Tongue (tissue), 2 donors: ENCODE measurements around the gene MAML2. TPM values are rescaled to one million over a fixed set of nuclear protein-coding genes. Genes with fewer than 3 reads are reported as not detected.
A peak's percentile ranks its signal among the peaks of the same experiment; 100 is the strongest.
"Not testable (repeated sequence)": the region's sequence is repeated elsewhere in the genome, so short reads cannot be mapped to it uniquely, and the experiment has no call there.

Experiments used
- DNase-seq: peaks from one replicate; pipeline ENCODE4 v3.0.0-alpha.2; 2015
- total RNA-seq: library from RNA; depleted of rRNA; stranded (reverse); fragments of >200 nt; gene quantifications from one replicate; pipeline ENCODE4 v1.2.3, GENCODE V29; 2014

Gene MAML2
- total RNA-seq, 1 donor from 2014 or later, result 10.9 TPM

- no peak for DNase-seq
These were observed 157.7 kb downstream of the MAML2 start for GRCh38 chr11:96185220-96185768.

GRCh38 chr11:96180937-96181336 is 162.1 kb downstream of the MAML2 start:
- not testable (repeated sequence) for DNase-seq

GRCh38 chr11:96180341-96180740 is 162.7 kb downstream of the MAML2 start:
- no peak for DNase-seq

- no peak for DNase-seq
These were observed 163.1 kb downstream of the MAML2 start for GRCh38 chr11:96179905-96180304.

- DNase-seq, result no peak
These were observed 164.1 kb downstream of the MAML2 start for GRCh38 chr11:96178887-96179279.

GRCh38 chr11:96178049-96178886 is 164.7 kb downstream of the MAML2 start:
- no peak for DNase-seq

GRCh38 chr11:96177146-96177545 is 165.8 kb downstream of the MAML2 start:
- no peak for DNase-seq

GRCh38 chr11:96173906-96174305 is 169.1 kb downstream of the MAML2 start:
- no peak for DNase-seq

- no peak for DNase-seq
These were observed 169.6 kb downstream of the MAML2 start for GRCh38 chr11:96173422-96173821.

GRCh38 chr11:96172604-96173003 is 170.4 kb downstream of the MAML2 start:
- DNase-seq, result no peak

GRCh38 chr11:96169250-96169649 is 173.7 kb downstream of the MAML2 start:
- no peak for DNase-seq

GRCh38 chr11:96168623-96169022 is 174.4 kb downstream of the MAML2 start:
- DNase-seq, result no peak

GRCh38 chr11:96167787-96168186 is 175.2 kb downstream of the MAML2 start:
- DNase-seq, result no peak

- DNase-seq, result no peak
These were observed 175.7 kb downstream of the MAML2 start for GRCh38 chr11:96167203-96167758.

GRCh38 chr11:96162816-96163499 is 180.0 kb downstream of the MAML2 start:
- DNase-seq, result peak; percentile 88

GRCh38 chr11:96161307-96162089 is 181.5 kb downstream of the MAML2 start:
- DNase-seq, result no peak

GRCh38 chr11:96160732-96161306 is 182.2 kb downstream of the MAML2 start:
- no peak for DNase-seq

GRCh38 chr11:96159968-96160367 is 183.0 kb downstream of the MAML2 start:
- no peak for DNase-seq

GRCh38 chr11:96158126-96158525 is 184.9 kb downstream of the MAML2 start:
- DNase-seq, result no peak

- DNase-seq, result no peak
These were observed 185.5 kb downstream of the MAML2 start for GRCh38 chr11:96157517-96157873.

GRCh38 chr11:96156379-96156722 is 186.6 kb downstream of the MAML2 start:
- no peak for DNase-seq
